H1 (cell line): ENCODE data around the gene LEKR1. TPM values are rescaled to one million over a fixed set of nuclear protein-coding genes. Genes with fewer than 3 reads are reported as not detected.

Experiments used
- CTCF ChIA-PET: fragments of 300-600 bp; sonication (Branson Sonifier 250); formaldehyde crosslinking; loops from one replicate; lab custom pipeline; 2021; ENCODE audit not compliant: partially characterized antibody; lab: Charles Lee
- POLR2A ChIA-PET: fragments of 300-600 bp; sonication (Branson Sonifier 250); formaldehyde crosslinking; loops from one replicate; lab custom pipeline; 2021; ENCODE audit warnings: inconsistent platforms; ENCODE audit not compliant: partially characterized antibody; lab: Charles Lee
- DNase-seq, 2 experiments: peaks; one replicate each; pipeline versions ENCODE4 v3.0.0 to v3.0.0-alpha.2; 2010 to 2022; ENCODE audit warnings: low spot score in 2 of 2, low read depth in 1 of 2, mixed read lengths in 1 of 2
- FAIRE-seq: peaks from 2 replicates; lab custom pipeline; 2011; peaks lifted over from hg19 to GRCh38; lab: Jason Lieb, UNC
- H2AFZ ChIP-seq: 2 replicates; pipeline ENCODE4 v1.8.1; 2012; ENCODE audit warnings: low read length, inconsistent platforms
- H2AK5ac ChIP-seq: 2 replicates; pipeline ENCODE4 v1.6.1; 2013; ENCODE audit warnings: low read depth, low read length
- H2BK120ac ChIP-seq: replicated peaks from 2 replicates; pipeline ENCODE3; 2013; ENCODE audit warnings: low read depth, low read length, inconsistent platforms
- H2BK12ac ChIP-seq: 2 replicates; pipeline ENCODE4 v1.6.1; 2013; ENCODE audit warnings: low read depth, low read length
- H2BK15ac ChIP-seq: 2 replicates; pipeline ENCODE4 v1.6.1; 2013; ENCODE audit warnings: low read length
- H2BK20ac ChIP-seq: 2 replicates; pipeline ENCODE4 v1.6.1; 2013; ENCODE audit warnings: low read length
- H2BK5ac ChIP-seq: 2 replicates; pipeline ENCODE4 v1.6.1; 2013; ENCODE audit warnings: low read depth, low read length
- H3K14ac ChIP-seq: 2 replicates; pipeline ENCODE4 v1.6.1; 2013; ENCODE audit warnings: inconsistent platforms; ENCODE audit not compliant: insufficient read length
- H3K18ac ChIP-seq: 2 replicates; pipeline ENCODE4 v1.6.1; 2013; ENCODE audit warnings: low read length; ENCODE audit errors: extremely low read depth
- H3K23ac ChIP-seq: 2 replicates; pipeline ENCODE4 v1.6.1; 2013; ENCODE audit warnings: inconsistent platforms; ENCODE audit not compliant: insufficient read length
- H3K23me2 ChIP-seq: 2 replicates; pipeline ENCODE4 v1.6.1; 2013; ENCODE audit warnings: low read depth, low read length
- H3K27ac ChIP-seq: 2 replicates; pipeline ENCODE4 v1.6.1; 2011; ENCODE audit warnings: low read depth, low read length, inconsistent platforms
- H3K27me3 ChIP-seq, 4 experiments: replicated peaks in 1 of 4; 1 replicate in 1 of 4; 2 replicates in 3 of 4; pipeline versions ENCODE4 v1.6.1 to v1.8.1; 2011 to 2013; ENCODE audit warnings: low read length in 3 of 4, mild to moderate bottlenecking in 3 of 4, inconsistent platforms in 2 of 4, mixed read lengths in 2 of 4, moderate library complexity in 1 of 4; ENCODE audit not compliant: control insufficient read depth in 3 of 4, insufficient read depth in 3 of 4; ENCODE audit errors: extremely low read depth in 1 of 4
- H3K36me3 ChIP-seq, 4 experiments: 2 replicates each; pipeline versions ENCODE4 v1.6.1 to v1.8.1; 2011 to 2013; ENCODE audit warnings: mild to moderate bottlenecking in 4 of 4, low read length in 3 of 4, moderate library complexity in 2 of 4, control low read depth in 1 of 4, inconsistent platforms in 1 of 4; ENCODE audit not compliant: insufficient read depth in 4 of 4, control insufficient read depth in 2 of 4
- H3K4ac ChIP-seq: replicated peaks from 2 replicates; pipeline ENCODE3; 2013; ENCODE audit warnings: low read length, low read depth, mixed read lengths, inconsistent platforms; ENCODE audit not compliant: insufficient read length
- H3K4me1 ChIP-seq, 4 experiments: replicated peaks in 1 of 4; 1 replicate in 1 of 4; 2 replicates in 3 of 4; pipeline versions ENCODE4 v1.6.1 to v1.8.1; 2011 to 2013; ENCODE audit warnings: low read length in 3 of 4, inconsistent platforms in 2 of 4, mixed read lengths in 1 of 4; ENCODE audit not compliant: insufficient read depth in 4 of 4, control insufficient read depth in 3 of 4
- H3K4me2 ChIP-seq, 2 experiments: 2 replicates each; pipeline versions ENCODE4 v1.6.1 to v1.8.1; 2011 to 2013; ENCODE audit warnings: low read depth in 2 of 2, low read length in 2 of 2, control low read depth in 1 of 2, inconsistent platforms in 1 of 2, mild to moderate bottlenecking in 1 of 2; ENCODE audit not compliant: insufficient read depth in 1 of 2
- H3K4me3 ChIP-seq, 4 experiments: fragments of 200-600, 300-600 bp in 1 of 4; sonication (generic), shearing (Covaris generic), sonication (Bioruptor Twin) in 1 of 4; 2 replicates each; pipeline versions ENCODE4 v1.5.1 to v1.8.1; 2011 to 2016; ENCODE audit warnings: low read length in 4 of 4, low read depth in 3 of 4, control low read depth in 2 of 4, inconsistent platforms in 2 of 4, mild to moderate bottlenecking in 2 of 4, mixed read lengths in 1 of 4, moderate library complexity in 1 of 4; ENCODE audit not compliant: insufficient read depth in 2 of 4; ENCODE audit errors: extremely low read depth in 1 of 4
- H3K56ac ChIP-seq: replicated peaks from 2 replicates; pipeline ENCODE3; 2013; ENCODE audit warnings: low read depth, mild to moderate bottlenecking, mixed read lengths, low read length, inconsistent platforms; ENCODE audit not compliant: insufficient read length
- H3K79me1 ChIP-seq: 2 replicates; pipeline ENCODE4 v1.6.1; 2013; ENCODE audit warnings: low read depth, low read length, control low read depth
- H3K79me2 ChIP-seq, 2 experiments: 2 replicates each; pipeline versions ENCODE4 v1.6.1 to v1.8.1; 2012 to 2013; ENCODE audit warnings: low read length in 2 of 2, mild to moderate bottlenecking in 2 of 2, inconsistent platforms in 1 of 2; ENCODE audit not compliant: insufficient read depth in 2 of 2, control insufficient read depth in 1 of 2
- H3K9ac ChIP-seq, 4 experiments: replicated peaks in 1 of 4; 1 replicate in 1 of 4; 2 replicates in 3 of 4; pipeline versions ENCODE4 v1.6.1 to v1.8.1; 2011 to 2013; ENCODE audit warnings: low read depth in 3 of 4, low read length in 3 of 4, control low read depth in 2 of 4, mild to moderate bottlenecking in 2 of 4, moderate library complexity in 2 of 4, inconsistent platforms in 1 of 4; ENCODE audit errors: extremely low read depth in 1 of 4
- H3K9me3 ChIP-seq, 2 experiments: 2 replicates each; pipeline versions ENCODE4 v1.6.1 to v1.8.1; 2012 to 2013; ENCODE audit warnings: mild to moderate bottlenecking in 2 of 2, moderate library complexity in 2 of 2, control low read depth in 1 of 2, inconsistent platforms in 1 of 2, low read depth in 1 of 2, low read length in 1 of 2, mixed read lengths in 1 of 2; ENCODE audit not compliant: insufficient read depth in 2 of 2
- H4K20me1 ChIP-seq, 2 experiments: replicated peaks in 1 of 2; 2 replicates each; pipeline versions ENCODE3 to v1.8.1; 2011 to 2013; ENCODE audit warnings: inconsistent platforms in 2 of 2, low read length in 2 of 2, mild to moderate bottlenecking in 1 of 2; ENCODE audit not compliant: insufficient read depth in 2 of 2, control insufficient read depth in 1 of 2
- H4K5ac ChIP-seq: 2 replicates; pipeline ENCODE4 v1.6.1; 2013; ENCODE audit warnings: low read length, low read depth, mixed read lengths, inconsistent platforms; ENCODE audit not compliant: insufficient read length
- H4K8ac ChIP-seq: 2 replicates; pipeline ENCODE4 v1.8.0; 2013; ENCODE audit warnings: mild to moderate bottlenecking, moderate library complexity, low read length, inconsistent platforms; ENCODE audit not compliant: insufficient read depth; ENCODE audit errors: extremely low read depth
- H4K91ac ChIP-seq: replicated peaks from 2 replicates; pipeline ENCODE3; 2013; ENCODE audit warnings: low read length, mixed read lengths, inconsistent platforms; ENCODE audit not compliant: insufficient read length
- FOSL1 ChIP-seq: IDR thresholded peaks from 2 replicates; pipeline ENCODE4 v1.6.1; 2011; ENCODE audit warnings: mild to moderate bottlenecking, low read depth, low read length, moderate library complexity; ENCODE audit not compliant: insufficient read depth
- JUN ChIP-seq: IDR thresholded peaks from 2 replicates; pipeline ENCODE4 v1.6.1; 2011; ENCODE audit warnings: low read depth, mild to moderate bottlenecking, improper control_type of control experiment, low read length
- KDM4A ChIP-seq: IDR thresholded peaks from one replicate; pipeline ENCODE4 v1.7.1; 2012; ENCODE audit warnings: low read depth, mild to moderate bottlenecking, moderate library complexity, low read length, inconsistent platforms; ENCODE audit not compliant: severe bottlenecking
- MAX ChIP-seq: IDR thresholded peaks from 2 replicates; pipeline ENCODE4 v1.6.1; 2012; ENCODE audit warnings: inconsistent platforms
- POLR2A ChIP-seq, 2 experiments: IDR thresholded peaks; 1 replicate in 1 of 2; 2 replicates in 1 of 2; pipeline ENCODE4 v1.6.1; 2011; ENCODE audit warnings: low read depth in 2 of 2, low read length in 2 of 2, mild to moderate bottlenecking in 2 of 2; ENCODE audit errors: control extremely low read depth in 1 of 2
- RFX5 ChIP-seq: IDR thresholded peaks from 2 replicates; pipeline ENCODE4 v1.6.1; 2011; ENCODE audit warnings: low read depth, low read length, improper control_type of control experiment, borderline replicate concordance
- WGBS, 2 experiments: shearing (Covaris generic) in 1 of 2; methylation state at CpG; one replicate each; pipeline versions ENCODE4 v1.1.6 to v1.1.7; 2013 to 2015; ENCODE audit warnings: low lambda C conversion rate in 2 of 2, mixed read lengths in 2 of 2, inconsistent platforms in 1 of 2, low coverage in 1 of 2, missing lambda C conversion rate in 1 of 2; ENCODE audit not compliant: insufficient replicate concordance in 2 of 2, insufficient coverage in 1 of 2, insufficient read length in 1 of 2; ENCODE audit errors: extremely low coverage in 1 of 2, missing lambda C conversion rate in 1 of 2; 5-methylcytosine and 5-hydroxymethylcytosine counted together
- polyA plus RNA-seq, 7 experiments: library from polyadenylated mRNA; depleted of rRNA in 3 of 7; stranded (reverse) in 5 of 7; unstranded in 2 of 7; fragments of >200 nt in 5 of 7; fragments of 200-250 nt in 2 of 7; gene quantifications; 1 replicate in 5 of 7; 2 replicates in 1 of 7; 4 replicates in 1 of 7; pipeline versions ENCODE4 v1.2.1 to v1.2.3, GENCODE V29; 2011 to 2013; ENCODE audit warnings: missing spikeins in 2 of 7, mixed read lengths in 2 of 7
- total RNA-seq: library from RNA; stranded (reverse); fragmentation: NEBNext Ultra II Directional; extraction: Animal tissue kit (Norgen Biotek cat#: 25700); gene quantifications from 2 replicates; pipeline ENCODE4 v1.2.1, GENCODE V29; 2021

Gene LEKR1
- total and polyA plus RNA-seq, 2 of the 8 experiments (the other 6 are each of a cell fraction or from before 2014, with no cell fraction given): 0.08 TPM; not detected in 1

- H3K4me3 ChIP-seq: no peak overlapping the region
- no peak overlapping the region for H3K56ac ChIP-seq
- peaks cover 0 to 7% (median 3%) of the 10 kb centered on the region in 4 experiments; a peak in 3 of 7 replicates for H3K4me1 ChIP-seq
- H2BK12ac ChIP-seq: no peak overlapping the region
- no peak overlapping the region for H3K4ac ChIP-seq
- no peak overlapping the region for H2BK15ac ChIP-seq
- no peaks in the 10 kb centered on the region for H3K79me1 ChIP-seq
- H3K23me2 ChIP-seq: no peaks in the 10 kb centered on the region; the same call in 1 of the 2 replicates
- no peaks in the 10 kb centered on the region for H4K20me1 ChIP-seq
- no peak overlapping the region for H3K23ac ChIP-seq
- ChIA-PET POLR2A (interaction anchor here (1.7 kb wide), 1 partner anchor 12 kb away, joined by 9 read pairs; no protein-coding TSS in a partner anchor), CTCF (interaction anchor here (0.6 to 56.4 kb wide), 13 partner anchors 9 to 542 kb away, joined by 3 to 1014 read pairs (median 5); no protein-coding TSS in a partner anchor)
- TF ChIP-seq MAX: no peak
- TF ChIP-seq RFX5: no peak
- TF ChIP-seq FOSL1: no peak
- no peak for TF ChIP-seq POLR2A (IDR thresholded peaks at IDR 0.05; ENCODE audit: control extremely low read depth in 1 of 2, low read depth in 2 of 2, low read length in 2 of 2)
- no peak for TF ChIP-seq KDM4A
- no peak for TF ChIP-seq JUN
- no peak overlapping the region for H3K9ac ChIP-seq
- H2BK5ac ChIP-seq: no peak overlapping the region
- no peak overlapping the region for H4K91ac ChIP-seq
- no peak overlapping the region for H3K4me2 ChIP-seq
- no peaks in the 10 kb centered on the region for H3K36me3 ChIP-seq
- 86% methylated on average over 5 of the region's 5 CpGs; no CpG with 5 or more reads in 1 of the 2 experiments for WGBS, 2 experiments
- H3K14ac ChIP-seq: no peak overlapping the region
- FAIRE-seq: no peak
- no peak for DNase-seq
- H4K8ac ChIP-seq: no peak overlapping the region
- no peak overlapping the region for H3K27ac ChIP-seq
- H3K79me2 ChIP-seq: no peaks in the 10 kb centered on the region
- H3K9me3 ChIP-seq: no peaks in the 10 kb centered on the region
- no peak overlapping the region for H2AK5ac ChIP-seq
- H2BK20ac ChIP-seq: no peak overlapping the region
- H3K18ac ChIP-seq: no peak overlapping the region
- peaks cover 0 to 4% (median 0%) of the 10 kb centered on the region in 4 experiments; a peak in 3 of 7 replicates for H3K27me3 ChIP-seq
- no peak overlapping the region for H4K5ac ChIP-seq
- H2AFZ ChIP-seq: no peak overlapping the region
- no peak overlapping the region for H2BK120ac ChIP-seq
Measured at GRCh38 chr3:157078131-157078810, 252.1 kb downstream of the LEKR1 start.
